ENCODE results near the gene SUMF1.

Gene SUMF1

DNA sequence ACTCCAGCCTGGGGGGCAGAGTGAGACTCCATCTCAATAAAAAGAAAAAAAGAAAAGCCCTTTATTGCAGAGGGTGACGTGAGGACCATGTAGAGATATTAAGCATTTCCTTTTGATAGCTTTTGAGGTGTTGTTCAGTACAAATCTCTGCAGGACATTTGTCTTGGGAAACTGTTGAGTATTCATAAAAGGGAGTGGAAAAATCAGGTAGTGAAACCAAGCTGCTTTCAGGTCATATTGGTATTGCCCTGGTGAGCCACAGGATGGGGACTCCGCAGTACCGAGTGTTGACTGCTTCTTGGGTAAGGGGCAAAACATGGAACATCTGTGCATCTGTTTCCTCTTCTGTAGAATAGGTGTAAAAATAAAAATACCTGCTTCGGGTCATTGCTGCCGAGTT lies 36.0 kb upstream of the SUMF1 start:
- TF ChIP-seq, protein P1, sequence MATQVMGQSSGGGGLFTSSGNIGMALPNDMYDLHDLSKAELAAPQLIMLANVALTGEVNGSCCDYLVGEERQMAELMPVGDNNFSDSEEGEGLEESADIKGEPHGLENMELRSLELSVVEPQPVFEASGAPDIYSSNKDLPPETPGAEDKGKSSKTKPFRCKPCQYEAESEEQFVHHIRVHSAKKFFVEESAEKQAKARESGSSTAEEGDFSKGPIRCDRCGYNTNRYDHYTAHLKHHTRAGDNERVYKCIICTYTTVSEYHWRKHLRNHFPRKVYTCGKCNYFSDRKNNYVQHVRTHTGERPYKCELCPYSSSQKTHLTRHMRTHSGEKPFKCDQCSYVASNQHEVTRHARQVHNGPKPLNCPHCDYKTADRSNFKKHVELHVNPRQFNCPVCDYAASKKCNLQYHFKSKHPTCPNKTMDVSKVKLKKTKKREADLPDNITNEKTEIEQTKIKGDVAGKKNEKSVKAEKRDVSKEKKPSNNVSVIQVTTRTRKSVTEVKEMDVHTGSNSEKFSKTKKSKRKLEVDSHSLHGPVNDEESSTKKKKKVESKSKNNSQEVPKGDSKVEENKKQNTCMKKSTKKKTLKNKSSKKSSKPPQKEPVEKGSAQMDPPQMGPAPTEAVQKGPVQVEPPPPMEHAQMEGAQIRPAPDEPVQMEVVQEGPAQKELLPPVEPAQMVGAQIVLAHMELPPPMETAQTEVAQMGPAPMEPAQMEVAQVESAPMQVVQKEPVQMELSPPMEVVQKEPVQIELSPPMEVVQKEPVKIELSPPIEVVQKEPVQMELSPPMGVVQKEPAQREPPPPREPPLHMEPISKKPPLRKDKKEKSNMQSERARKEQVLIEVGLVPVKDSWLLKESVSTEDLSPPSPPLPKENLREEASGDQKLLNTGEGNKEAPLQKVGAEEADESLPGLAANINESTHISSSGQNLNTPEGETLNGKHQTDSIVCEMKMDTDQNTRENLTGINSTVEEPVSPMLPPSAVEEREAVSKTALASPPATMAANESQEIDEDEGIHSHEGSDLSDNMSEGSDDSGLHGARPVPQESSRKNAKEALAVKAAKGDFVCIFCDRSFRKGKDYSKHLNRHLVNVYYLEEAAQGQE (IDR thresholded peaks at IDR 0.05; ENCODE audit: low read depth), result no peak
- TF ChIP-seq TAF1 (IDR thresholded peaks at IDR 0.05; ENCODE audit: low read depth) (no peak), NFIC (IDR thresholded peaks at IDR 0.05) (no peak), TCF12 (IDR thresholded peaks at IDR 0.05; ENCODE audit: low read depth) (no peak)

DNA sequence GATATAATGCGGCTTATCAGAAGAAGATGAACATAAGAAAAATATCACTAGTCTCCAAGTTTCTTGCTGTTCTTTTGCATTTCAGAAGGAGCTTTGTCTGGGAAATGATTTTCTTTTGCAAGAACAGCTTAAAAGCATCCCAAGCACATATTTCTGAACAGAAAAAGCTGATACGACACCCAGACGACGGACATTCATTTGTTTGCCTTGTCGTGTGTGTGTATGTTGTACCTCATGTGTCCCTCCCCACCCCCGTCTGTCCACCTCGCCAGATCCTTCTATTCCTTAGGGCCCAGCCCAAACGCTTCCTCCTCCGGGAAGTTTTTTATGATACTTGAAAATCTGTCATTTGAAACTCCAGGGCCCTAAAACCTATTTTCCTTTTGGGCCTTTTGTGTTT lies 34.9 kb upstream of the SUMF1 start:
- TF ChIP-seq TCF12 (IDR thresholded peaks at IDR 0.05; ENCODE audit: low read depth) (no peak), TEAD4 (IDR thresholded peaks at IDR 0.05) (no peak), CREB1 (IDR thresholded peaks at IDR 0.05; ENCODE audit: low read depth) (no peak), FOXM1 (IDR thresholded peaks at IDR 0.05; ENCODE audit: borderline replicate concordance, low read depth) (no peak), YY1 (IDR thresholded peaks at IDR 0.05; ENCODE audit: low read depth) (no peak), CEBPB (IDR thresholded peaks at IDR 0.05) (no peak), NFIC (IDR thresholded peaks at IDR 0.05) (no peak), EGR1 (IDR thresholded peaks at IDR 0.05) (no peak), RAD21 (IDR thresholded peaks at IDR 0.05; ENCODE audit: low read depth) (no peak), TAF1 (IDR thresholded peaks at IDR 0.05; ENCODE audit: low read depth) (no peak), ZBTB7A (IDR thresholded peaks at IDR 0.05; ENCODE audit: low read depth) (no peak), EP300 (IDR thresholded peaks at IDR 0.05; ENCODE audit: borderline replicate concordance) (no peak)
- TF ChIP-seq, protein P2, sequence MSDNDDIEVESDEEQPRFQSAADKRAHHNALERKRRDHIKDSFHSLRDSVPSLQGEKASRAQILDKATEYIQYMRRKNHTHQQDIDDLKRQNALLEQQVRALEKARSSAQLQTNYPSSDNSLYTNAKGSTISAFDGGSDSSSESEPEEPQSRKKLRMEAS (IDR thresholded peaks at IDR 0.05), result no peak
- TF ChIP-seq, protein P1 (IDR thresholded peaks at IDR 0.05; ENCODE audit: low read depth), result no peak
- TF ChIP-seq, protein P3, sequence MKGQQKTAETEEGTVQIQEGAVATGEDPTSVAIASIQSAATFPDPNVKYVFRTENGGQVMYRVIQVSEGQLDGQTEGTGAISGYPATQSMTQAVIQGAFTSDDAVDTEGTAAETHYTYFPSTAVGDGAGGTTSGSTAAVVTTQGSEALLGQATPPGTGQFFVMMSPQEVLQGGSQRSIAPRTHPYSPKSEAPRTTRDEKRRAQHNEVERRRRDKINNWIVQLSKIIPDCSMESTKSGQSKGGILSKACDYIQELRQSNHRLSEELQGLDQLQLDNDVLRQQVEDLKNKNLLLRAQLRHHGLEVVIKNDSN (IDR thresholded peaks at IDR 0.05), result no peak

DNA sequence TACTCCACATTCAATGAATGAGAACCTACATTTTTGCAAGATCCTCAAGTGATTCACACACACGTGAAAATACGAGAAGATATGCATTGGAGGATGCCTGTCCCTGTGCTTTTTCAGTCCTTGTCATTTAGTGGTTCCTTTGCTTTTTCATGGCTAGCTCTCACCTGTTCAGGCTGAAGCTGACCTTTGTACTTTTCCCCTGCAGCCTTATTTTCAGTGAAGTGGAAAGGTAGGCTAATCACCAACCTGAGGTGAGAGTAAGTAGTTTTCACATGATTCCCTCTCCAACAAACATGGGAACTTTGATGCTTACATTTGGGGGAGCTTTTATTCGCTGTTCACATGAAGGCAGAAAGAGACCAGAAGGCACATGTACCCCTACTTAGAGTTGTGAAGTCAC lies 34.4 kb upstream of the SUMF1 start:
- no peak for TF ChIP-seq TCF12 (IDR thresholded peaks at IDR 0.05; ENCODE audit: low read depth)
- TF ChIP-seq, protein P3 (IDR thresholded peaks at IDR 0.05), result no peak
- TF ChIP-seq, protein P2 (IDR thresholded peaks at IDR 0.05), result no peak

DNA sequence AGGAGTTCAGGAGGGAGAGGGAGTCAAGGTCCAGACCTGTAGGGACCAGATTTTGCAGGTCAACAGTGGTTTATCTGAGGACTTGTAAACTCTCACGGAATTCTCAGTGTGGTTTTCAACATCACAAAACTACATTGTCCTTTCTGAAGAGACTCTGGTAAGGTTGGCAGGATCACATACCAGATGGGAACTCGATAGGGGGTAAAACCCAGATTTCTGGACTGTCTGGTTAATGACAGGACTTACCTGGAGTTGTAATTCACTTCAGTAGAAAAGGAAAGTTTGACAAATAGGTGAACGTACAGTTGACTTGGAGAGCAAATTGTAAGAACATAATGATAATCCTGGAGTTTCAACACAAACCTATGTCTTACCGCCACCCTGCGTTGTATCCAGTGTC lies 31.4 kb upstream of the SUMF1 start:
- no peak for TF ChIP-seq RAD21 (IDR thresholded peaks at IDR 0.05; ENCODE audit: low read depth)
- TF ChIP-seq, protein P2 (IDR thresholded peaks at IDR 0.05), result no peak
- TF ChIP-seq YY1 (IDR thresholded peaks at IDR 0.05; ENCODE audit: low read depth), result no peak
- no peak for TF ChIP-seq EGR1 (IDR thresholded peaks at IDR 0.05)
- TF ChIP-seq, protein P1 (IDR thresholded peaks at IDR 0.05; ENCODE audit: low read depth), result no peak
- no peak for TF ChIP-seq TCF12 (IDR thresholded peaks at IDR 0.05; ENCODE audit: low read depth)
- no peak for TF ChIP-seq NFIC (IDR thresholded peaks at IDR 0.05)
- TF ChIP-seq TEAD4 (IDR thresholded peaks at IDR 0.05), result no peak
- no peak for TF ChIP-seq EP300 (IDR thresholded peaks at IDR 0.05; ENCODE audit: borderline replicate concordance)
- TF ChIP-seq, protein P3 (IDR thresholded peaks at IDR 0.05), result no peak
- TF ChIP-seq ZBTB7A (IDR thresholded peaks at IDR 0.05; ENCODE audit: low read depth), result no peak
- TF ChIP-seq CREB1 (IDR thresholded peaks at IDR 0.05; ENCODE audit: low read depth), result no peak
- no peak for TF ChIP-seq FOXM1 (IDR thresholded peaks at IDR 0.05; ENCODE audit: borderline replicate concordance, low read depth)
- TF ChIP-seq TAF1 (IDR thresholded peaks at IDR 0.05; ENCODE audit: low read depth), result no peak
- no peak for TF ChIP-seq CEBPB (IDR thresholded peaks at IDR 0.05)

Data from Ishikawa (cell line).